HG03469 (cell line): ENCODE measurements around the gene AQP3.
"Not testable (repeated sequence)": the region's sequence is repeated elsewhere in the genome, so short reads cannot be mapped to it uniquely, and the experiment has no call there.

ENCODE experiments used
- ATAC-seq: cut with Tn5 transposase; IDR thresholded peaks from one replicate; pipeline ENCODE4 v1.9.1; 2021; ENCODE audit warnings: mild to moderate bottlenecking, moderate library complexity, moderate number of reproducible peaks; ENCODE audit not compliant: unreplicated experiment

AQP3 gene

DNA sequence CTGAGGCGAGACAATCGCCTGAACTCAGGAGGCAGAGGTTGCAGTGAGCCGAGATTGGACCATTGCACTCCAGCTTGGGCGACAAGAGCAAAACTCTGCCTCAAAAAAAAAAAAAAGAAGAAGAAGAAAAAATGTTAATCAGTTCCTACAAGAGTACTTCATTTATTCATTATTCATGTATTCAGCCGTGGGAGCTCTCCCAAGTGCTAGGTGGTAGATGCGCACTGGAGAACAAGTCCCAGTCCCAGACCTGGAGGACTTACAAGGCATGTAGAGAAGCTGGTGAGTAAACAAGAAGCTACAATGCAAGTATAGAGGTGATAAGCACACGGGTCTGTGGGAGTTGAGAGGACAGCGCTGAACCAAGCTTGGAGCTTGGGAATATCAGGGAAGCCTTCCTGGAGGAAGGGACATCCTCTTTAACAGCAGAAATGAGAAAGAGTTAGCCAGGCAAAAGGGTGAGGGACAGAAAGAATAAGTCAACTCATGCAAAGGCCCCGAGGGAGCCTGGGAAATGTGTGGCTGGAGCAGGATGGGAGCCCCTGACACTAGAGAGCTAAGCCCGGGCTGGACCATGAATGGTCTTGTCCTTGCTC, 27.6 kb downstream of the AQP3 start:
- ATAC-seq: no peak

DNA sequence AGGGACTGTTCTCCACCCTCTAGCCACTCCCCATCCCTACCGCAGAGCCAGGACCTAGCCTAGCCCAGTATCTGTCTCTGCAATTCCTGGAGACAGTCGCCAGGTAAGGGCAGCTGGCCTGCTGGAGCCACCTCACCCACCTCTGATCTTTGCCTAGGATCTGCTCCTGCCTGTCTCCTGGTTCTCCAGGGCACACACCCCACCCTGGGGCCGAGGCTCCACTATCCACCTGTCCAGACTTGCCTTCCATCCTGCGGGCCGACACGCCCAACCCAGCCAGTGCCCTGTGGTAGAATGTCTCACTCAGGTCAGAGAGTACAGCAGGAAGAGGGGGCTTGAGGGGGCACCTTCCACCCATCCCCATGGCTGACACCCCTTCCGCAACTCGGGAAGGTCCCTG, 29.3 kb downstream of the AQP3 start:
- no peak for ATAC-seq

- no peak for ATAC-seq
These were observed 30.4 kb downstream of the AQP3 start for GRCh38 chr9:33416996-33417395.

- peak; percentile 48 for ATAC-seq
These were observed 31.8 kb downstream of the AQP3 start for GRCh38 chr9:33415501-33416038.

GRCh38 chr9:33414889-33415500, 32.4 kb downstream of the AQP3 start:
- ATAC-seq: no peak

DNA sequence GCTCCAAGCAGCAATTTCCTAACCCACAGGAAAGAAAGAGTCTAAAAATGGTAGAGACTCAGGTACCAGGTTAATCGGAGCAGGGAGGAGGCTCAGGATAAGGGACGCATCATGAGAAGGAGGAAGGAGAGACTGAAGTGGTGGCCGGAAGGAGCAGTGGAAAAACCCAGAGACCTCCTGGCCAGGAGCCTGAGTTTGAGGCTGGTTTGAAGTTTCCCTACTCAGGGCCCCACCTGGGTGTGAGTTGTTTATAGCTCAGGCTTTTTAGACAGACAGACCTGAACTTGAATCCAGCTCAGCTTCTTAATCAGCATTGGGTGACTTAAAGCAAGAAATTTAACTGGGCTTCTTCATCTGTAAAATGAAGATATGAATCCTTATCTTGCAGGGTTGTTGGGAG, 33.1 kb downstream of the AQP3 start:
- no peak for ATAC-seq

GRCh38 chr9:33408087-33408486, 39.3 kb downstream of the AQP3 start:
- no peak for ATAC-seq

GRCh38 chr9:33407061-33407460, 40.3 kb downstream of the AQP3 start:
- no peak for ATAC-seq

DNA sequence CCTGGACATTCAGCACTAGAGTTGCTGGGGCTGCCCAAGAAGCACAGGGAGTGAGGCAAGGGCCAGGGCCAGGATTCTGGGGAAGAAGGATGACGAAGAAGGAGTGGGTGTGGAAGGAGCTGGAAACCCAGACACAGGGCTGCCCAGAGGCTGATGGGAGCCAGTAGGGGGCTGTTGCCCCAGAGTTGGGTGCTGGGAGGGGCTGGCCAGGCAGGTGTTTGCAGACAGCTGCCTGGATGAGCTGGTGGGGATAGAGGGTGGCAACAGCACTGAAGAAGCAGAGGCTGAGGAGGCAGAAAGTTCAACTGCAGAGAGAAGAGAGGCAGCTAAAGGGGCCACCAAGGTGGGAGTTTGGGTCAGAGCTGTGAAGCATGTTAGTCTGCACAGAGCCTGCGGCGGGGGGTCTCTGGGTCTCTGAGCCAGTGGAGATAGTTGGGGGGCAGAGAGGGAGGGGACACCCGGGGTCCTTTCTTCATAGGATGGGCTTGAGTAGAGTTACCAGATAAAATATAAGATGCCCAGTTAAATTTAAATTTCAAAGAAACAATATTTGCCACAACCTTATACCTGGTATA, 42.5 kb downstream of the AQP3 start:
- no peak for ATAC-seq

GRCh38 chr9:33403941-33404787, 43.2 kb downstream of the AQP3 start:
- ATAC-seq: no peak

DNA sequence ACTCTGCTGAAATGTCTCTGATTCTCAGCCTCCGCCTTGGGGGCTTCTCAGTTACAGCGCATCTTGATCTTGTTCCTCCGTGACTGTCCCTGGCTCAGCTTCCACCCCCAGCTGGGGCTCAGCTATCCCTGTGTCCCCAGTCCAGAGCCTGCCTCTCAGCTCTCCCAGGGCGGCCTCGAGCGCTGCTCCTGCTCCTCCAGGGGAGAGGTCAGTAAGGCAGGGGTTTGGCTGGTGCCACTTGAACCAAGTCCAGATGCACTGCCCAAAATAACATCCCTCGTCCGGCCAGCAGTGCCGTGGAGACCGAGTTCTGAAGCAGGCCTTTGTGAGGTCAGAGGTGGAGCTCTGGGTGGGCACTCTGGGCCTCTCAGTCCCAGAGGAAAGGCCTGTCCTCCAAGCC, 45.0 kb downstream of the AQP3 start, which contains the start of gene AQP7:
Gene AQP7 (minus strand): TSS at position 198 of the 400 bp plus-strand sequence. CDS start 1,306 bp downstream, outside the sequence.
- ATAC-seq: not testable (repeated sequence)

GRCh38 chr9:33401809-33402208, 45.6 kb downstream of the AQP3 start:
- not testable (repeated sequence) for ATAC-seq

DNA sequence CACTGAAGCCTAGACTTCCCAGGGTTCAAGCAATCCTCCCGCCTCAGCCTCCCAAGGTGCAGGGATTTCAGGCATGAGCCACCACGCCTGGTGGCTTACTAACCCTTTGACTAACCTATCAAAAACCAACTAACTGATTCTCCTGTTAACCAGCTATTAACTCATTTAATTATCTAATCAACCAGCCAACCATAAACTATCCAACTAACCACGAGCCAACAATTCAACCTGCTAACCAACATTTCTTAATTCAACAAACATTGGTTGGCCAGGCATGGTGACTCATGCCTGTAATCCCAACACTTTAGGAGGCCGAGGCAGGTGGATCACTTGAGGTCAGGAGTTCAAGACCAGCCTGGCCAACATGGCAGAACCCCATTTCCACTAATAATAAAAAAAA, 48.3 kb downstream of the AQP3 start:
- not testable (repeated sequence) for ATAC-seq

GRCh38 chr9:33397801-33398200, 49.6 kb downstream of the AQP3 start:
- ATAC-seq: not testable (repeated sequence)

GRCh38 chr9:33395159-33395879, 52.1 kb downstream of the AQP3 start:
- ATAC-seq: not testable (repeated sequence)

- ATAC-seq: not testable (repeated sequence)
These were observed 53.4 kb downstream of the AQP3 start for GRCh38 chr9:33393986-33394385.

DNA sequence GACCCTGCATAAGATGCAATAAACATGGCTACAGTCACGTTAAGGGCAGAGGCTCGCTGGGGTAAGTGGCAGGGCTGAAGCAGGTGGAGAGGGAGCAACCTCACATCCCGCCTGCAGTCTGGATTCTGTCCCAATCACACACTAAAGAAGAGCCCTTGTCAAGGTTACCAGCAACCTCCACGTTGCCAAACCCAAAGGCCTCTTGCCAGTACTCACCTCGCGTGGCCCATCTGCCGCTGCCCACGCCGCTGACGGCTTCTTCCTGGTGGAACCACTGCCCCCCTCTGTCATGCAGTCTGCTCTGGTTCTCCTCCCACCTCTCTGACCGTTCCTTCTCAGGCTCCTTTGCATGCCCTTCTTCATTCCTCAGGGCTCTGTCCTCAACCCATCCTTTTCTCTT, 53.8 kb downstream of the AQP3 start:
- no peak for ATAC-seq

DNA sequence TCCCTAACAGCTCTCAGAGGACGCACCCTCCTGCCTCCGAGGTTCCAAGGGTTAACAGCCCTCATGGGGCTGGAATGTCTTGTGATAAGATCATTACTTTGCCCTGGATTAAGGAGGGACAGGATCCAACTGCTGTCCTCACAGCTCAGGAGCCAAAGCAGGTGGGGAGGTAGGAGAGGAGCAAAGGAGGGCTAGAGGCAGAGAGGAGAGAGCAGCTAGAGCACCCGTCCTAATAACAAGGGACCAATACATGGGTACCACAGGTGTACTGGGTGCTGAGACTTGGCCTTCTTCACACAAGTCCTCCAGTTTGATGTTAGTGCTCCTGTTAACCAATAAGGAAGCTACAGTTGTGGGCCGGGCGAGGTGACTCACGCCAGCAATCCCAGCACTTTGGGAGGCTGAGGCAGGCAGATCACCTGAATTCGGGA, 54.8 kb downstream of the AQP3 start:
- ATAC-seq: not testable (repeated sequence)
